SK-N-SH (cell line): ENCODE results near the gene NUMBL. TPM values are rescaled to one million over a fixed set of nuclear protein-coding genes. Genes with fewer than 3 reads are reported as not detected.
"Not testable (repeated sequence)": the region's sequence is repeated elsewhere in the genome, so short reads cannot be mapped to it uniquely, and the experiment has no call there.

Experiments
- CTCF ChIA-PET: fragments of 300-600, 350-600 bp; formaldehyde crosslinking; extraction: SDS; loops from one replicate; lab custom pipeline; 2021; lab: Yijun Ruan, JAX
- POLR2A ChIA-PET: fragments of 350-600 bp; sonication (Branson Sonifier 250); formaldehyde crosslinking; extraction: SDS; loops from one replicate; lab custom pipeline; 2020; ENCODE audit warnings: antibody characterized with exemption, inconsistent platforms; lab: Yijun Ruan, JAX
- DNase-seq: peaks from one replicate; pipeline ENCODE4 v3.0.0; 2012
- H2AFZ ChIP-seq: fragments of 200-600 bp; sonication (generic); 2 replicates; pipeline ENCODE4 v1.8.1; 2016; ENCODE audit warnings: antibody characterized with exemption, mild to moderate bottlenecking, low read depth
- H3F3A ChIP-seq: fragments of 200-600 bp; sonication (generic); replicated peaks from 2 replicates; pipeline ENCODE3; 2016; ENCODE audit warnings: antibody characterized with exemption, mild to moderate bottlenecking; ENCODE audit not compliant: insufficient read depth
- H3K27ac ChIP-seq, 2 experiments: fragments of 200-500 bp in 1 of 2; fragments of 200-600 bp in 1 of 2; sonication (Bioruptor generic) in 1 of 2; sonication (generic), shearing (Covaris generic) in 1 of 2; 2 replicates each; pipeline versions ENCODE4 v1.5.1 to v1.6.1; 2014 to 2016; ENCODE audit warnings: low read depth in 2 of 2, inconsistent platforms in 1 of 2, low read length in 1 of 2, mild to moderate bottlenecking in 1 of 2, mixed read lengths in 1 of 2
- H3K27me3 ChIP-seq: fragments of 200-600 bp; sonication (generic), shearing (Covaris generic); 2 replicates; pipeline ENCODE4 v1.6.1; 2016; ENCODE audit warnings: mixed run types; ENCODE audit not compliant: insufficient read depth
- H3K36me3 ChIP-seq, 2 experiments: fragments of 200-500 bp in 1 of 2; fragments of 200-600 bp in 1 of 2; sonication (Bioruptor generic) in 1 of 2; sonication (generic) in 1 of 2; replicated peaks in 1 of 2; 2 replicates each; pipeline versions ENCODE3 to v1.5.1; 2014 to 2016; ENCODE audit warnings: low read length in 1 of 2, mild to moderate bottlenecking in 1 of 2; ENCODE audit not compliant: insufficient read depth in 2 of 2, control insufficient read depth in 1 of 2
- H3K4me1 ChIP-seq, 2 experiments: fragments of 200-500 bp in 1 of 2; fragments of 200-600 bp in 1 of 2; sonication (Bioruptor generic) in 1 of 2; sonication (generic), shearing (Covaris generic) in 1 of 2; 2 replicates each; pipeline versions ENCODE4 v1.5.1 to v1.6.1; 2014 to 2016; ENCODE audit warnings: low read depth in 1 of 2, low read length in 1 of 2, mixed run types in 1 of 2; ENCODE audit not compliant: insufficient read depth in 2 of 2, control insufficient read depth in 1 of 2
- H3K4me2 ChIP-seq: fragments of 200-600 bp; sonication (generic), shearing (Covaris generic); 2 replicates; pipeline ENCODE4 v1.6.1; 2017; ENCODE audit warnings: mixed run types
- H3K4me3 ChIP-seq, 2 experiments: fragments of 200-500 bp in 1 of 2; fragments of 200-600 bp in 1 of 2; sonication (Bioruptor generic) in 1 of 2; sonication (generic), shearing (Covaris generic) in 1 of 2; 2 replicates each; pipeline versions ENCODE4 v1.5.1 to v1.8.1; 2014 to 2016; ENCODE audit warnings: low read depth in 2 of 2, inconsistent platforms in 1 of 2, low read length in 1 of 2, mild to moderate bottlenecking in 1 of 2, mixed read lengths in 1 of 2, moderate library complexity in 1 of 2
- H3K79me2 ChIP-seq: fragments of 200-600 bp; sonication (generic); 2 replicates; pipeline ENCODE4 v1.8.1; 2017; ENCODE audit warnings: mild to moderate bottlenecking; ENCODE audit not compliant: insufficient read depth
- H3K9ac ChIP-seq: fragments of 200-600 bp; sonication (generic); 2 replicates; pipeline ENCODE4 v1.6.1; 2017; ENCODE audit warnings: mixed run types
- H3K9me2 ChIP-seq: fragments of 200-600 bp; sonication (generic); 2 replicates; pipeline ENCODE4 v1.6.1; 2017; ENCODE audit warnings: mixed run types
- H3K9me3 ChIP-seq: fragments of 200-600 bp; sonication (generic); 2 replicates; pipeline ENCODE4 v1.6.1; 2017; ENCODE audit warnings: mixed run types, mild to moderate bottlenecking, moderate library complexity
- H4K20me1 ChIP-seq: fragments of 200-600 bp; sonication (generic); 2 replicates; pipeline ENCODE4 v1.6.1; 2017; ENCODE audit warnings: mild to moderate bottlenecking, mixed run types; ENCODE audit not compliant: insufficient read depth
- CHD2 ChIP-seq: fragments of 150-350 bp; IDR thresholded peaks from 2 replicates; pipeline ENCODE4 v1.6.1; 2018; ENCODE audit warnings: low read length; ENCODE audit not compliant: partially characterized antibody
- EP300 ChIP-seq, 2 experiments: IDR thresholded peaks; 2 replicates each; pipeline versions ENCODE4 v1.4.0 to v1.6.1; 2012; ENCODE audit warnings: borderline replicate concordance in 1 of 2, low read depth in 1 of 2, low read length in 1 of 2
- FOSL2 ChIP-seq: IDR thresholded peaks from 2 replicates; pipeline ENCODE4 v1.4.0; 2012; ENCODE audit warnings: low read depth, mild to moderate bottlenecking, moderate library complexity, borderline replicate concordance
- FOXM1 ChIP-seq: IDR thresholded peaks from 2 replicates; pipeline ENCODE4 v1.4.0; 2012; ENCODE audit warnings: low read depth, mild to moderate bottlenecking
- GATA2 ChIP-seq: sonication (generic); formaldehyde crosslinking; IDR thresholded peaks from 2 replicates; pipeline ENCODE4 v1.5.0; 2020; ENCODE audit warnings: mild to moderate bottlenecking, missing genetic modification reagents
- IRF3 ChIP-seq: fragments of 150-350 bp; IDR thresholded peaks from 2 replicates; pipeline ENCODE4 v1.6.1; 2016; ENCODE audit warnings: mild to moderate bottlenecking, low read depth, low read length
- MAX ChIP-seq: IDR thresholded peaks from 2 replicates; pipeline ENCODE4 v1.4.0; 2012; ENCODE audit warnings: low read depth
- NFIC ChIP-seq: IDR thresholded peaks from 2 replicates; pipeline ENCODE4 v1.4.0; 2012; ENCODE audit warnings: borderline replicate concordance
- NRF1 ChIP-seq: IDR thresholded peaks from 2 replicates; pipeline ENCODE4 v1.6.1; 2012; ENCODE audit warnings: low read depth, mild to moderate bottlenecking, low read length
- RAD21 ChIP-seq: IDR thresholded peaks from 2 replicates; pipeline ENCODE4 v1.6.1; 2012; ENCODE audit warnings: mild to moderate bottlenecking, low read length
- RCOR1 ChIP-seq: fragments of 150-350 bp; IDR thresholded peaks from 2 replicates; pipeline ENCODE4 v1.6.1; 2017; ENCODE audit warnings: antibody characterized with exemption, low read length
- RFX5 ChIP-seq: IDR thresholded peaks from 2 replicates; pipeline ENCODE4 v1.6.1; 2012; ENCODE audit warnings: mild to moderate bottlenecking, improper control_type of control experiment, low read length
- RXRA ChIP-seq: IDR thresholded peaks from 2 replicates; pipeline ENCODE4 v1.4.0; 2012; ENCODE audit warnings: low read depth, mild to moderate bottlenecking, borderline replicate concordance
- SMC3 ChIP-seq: IDR thresholded peaks from 2 replicates; pipeline ENCODE4 v1.6.1; 2012; ENCODE audit warnings: low read depth, low read length, improper control_type of control experiment
- TCF12 ChIP-seq: IDR thresholded peaks from 2 replicates; pipeline ENCODE4 v1.4.0; 2012
- TEAD4 ChIP-seq: IDR thresholded peaks from 2 replicates; pipeline ENCODE4 v1.4.0; 2012; ENCODE audit warnings: mild to moderate bottlenecking, borderline replicate concordance; ENCODE audit not compliant: insufficient read depth
- USF1 ChIP-seq: IDR thresholded peaks from 2 replicates; pipeline ENCODE4 v1.4.0; 2012; ENCODE audit warnings: low read depth, borderline replicate concordance
- USF2 ChIP-seq: fragments of 150-350 bp; IDR thresholded peaks from 2 replicates; pipeline ENCODE4 v1.6.1; 2017; ENCODE audit warnings: antibody characterized with exemption, low read length, low read depth, borderline replicate concordance
- YY1 ChIP-seq: IDR thresholded peaks from 2 replicates; pipeline ENCODE4 v1.4.0; 2012; ENCODE audit warnings: low read depth, mild to moderate bottlenecking
- ZBTB33 ChIP-seq: IDR thresholded peaks from 2 replicates; pipeline ENCODE4 v1.4.0; 2012; ENCODE audit warnings: low read depth, borderline replicate concordance
- WGBS: methylation state at CpG from one replicate; pipeline ENCODE4 v1.1.6; 2017; ENCODE audit warnings: low lambda C conversion rate; 5-methylcytosine and 5-hydroxymethylcytosine counted together
- polyA plus RNA-seq, 3 experiments: library from polyadenylated mRNA; depleted of rRNA; stranded (reverse); fragments of >200 nt; gene quantifications; 2 replicates each; pipeline ENCODE4 v1.2.3, GENCODE V29; 2012

The NUMBL gene
- polyA plus RNA-seq, 1 of the 3 experiments (the other 2 are of a cell fraction) = 54.6 TPM

GRCh38 chr19:40658031-40658430 is 32.4 kb downstream of the NUMBL start:
- no peak for DNase-seq
- TF ChIP-seq IRF3 (no peak), USF2 (no peak), YY1 (no peak), SMC3 (no peak), FOSL2 (no peak), RAD21 (no peak), MAX (no peak), USF1 (no peak), GATA2 (CRISPR knock-in tag) (no peak), ZBTB33 (no peak), NRF1 (no peak), FOXM1 (no peak), RXRA (no peak), RFX5 (no peak), TCF12 (no peak), EP300 (IDR thresholded peaks at IDR 0.05; ENCODE audit: borderline replicate concordance in 1 of 2, low read depth in 1 of 2, low read length in 1 of 2) (no peak), TEAD4 (no peak), NFIC (no peak), RCOR1 (no peak), CHD2 (no peak)
- Histone ChIP-seq H3K9me2 (no peaks in the 10 kb centered on the region), H3K4me1 (no peaks in the 10 kb centered on the region), H2AFZ (no peak overlapping the region), H3K9me3 (no peaks in the 10 kb centered on the region), H3K27me3 (no peaks in the 10 kb centered on the region), H3K36me3 (no peaks in the 10 kb centered on the region), H3F3A (peaks cover 2% of the 10 kb centered on the region), H3K4me2 (no peak overlapping the region), H3K4me3 (no peak overlapping the region), H3K79me2 (no peaks in the 10 kb centered on the region), H3K9ac (no peak overlapping the region), H4K20me1 (no peaks in the 10 kb centered on the region), H3K27ac (no peak overlapping the region)
- ChIA-PET CTCF (interaction anchor here (0.6 to 1.6 kb wide), 3 partner anchors 23 to 228 kb away, joined by 3 to 12 read pairs (median 4); no protein-coding TSS in a partner anchor), POLR2A (no interaction called here)
- 93% methylated on average over 8 of the region's 8 CpGs for WGBS

GRCh38 chr19:40655684-40656083 is 34.8 kb downstream of the NUMBL start:
- H4K20me1 ChIP-seq, H2AFZ ChIP-seq, H3K4me3 ChIP-seq, H3K79me2 ChIP-seq, H3K4me2 ChIP-seq, DNase-seq, H3K36me3 ChIP-seq, H3F3A ChIP-seq, H3K27ac ChIP-seq, H3K9ac ChIP-seq, POLR2A ChIA-PET, H3K27me3 ChIP-seq, H3K9me3 ChIP-seq, H3K9me2 ChIP-seq, H3K4me1 ChIP-seq: not testable (repeated sequence)
- CTCF ChIA-PET = interaction anchor here (1.6 kb wide), 1 partner anchor 21 kb away, joined by 8 read pairs; no protein-coding TSS in a partner anchor
- 79% methylated on average over 7 of the region's 7 CpGs for WGBS

- H4K20me1 ChIP-seq, H3K9me3 ChIP-seq, H3K4me1 ChIP-seq, H3K9me2 ChIP-seq, H3K79me2 ChIP-seq, DNase-seq, H3K27me3 ChIP-seq, H3K27ac ChIP-seq, H3K36me3 ChIP-seq, H3K4me2 ChIP-seq, H3K4me3 ChIP-seq, H3K9ac ChIP-seq, H3F3A ChIP-seq, POLR2A ChIA-PET, H2AFZ ChIP-seq: not testable (repeated sequence)
- 81% methylated on average over 10 of the region's 11 CpGs for WGBS
- CTCF ChIA-PET = interaction anchor here (2.2 to 5.2 kb wide), 2 partner anchors 11 to 18 kb away, joined by 20 to 31 read pairs; no protein-coding TSS in a partner anchor
These were observed 38.1 kb downstream of the NUMBL start for GRCh38 chr19:40652303-40652702.
